KG1 (cell line): ENCODE measurements around the gene LRRC59.
"Not testable (repeated sequence)": the region's sequence is repeated elsewhere in the genome, so short reads cannot be mapped to it uniquely, and the experiment has no call there.

Experiments
- DNase-seq: peaks from one replicate; lab custom pipeline; 2025; lab: John Stamatoyannopoulos, UW

Gene LRRC59

GRCh38 chr17:50424996-50425681 is 27.8 kb upstream of the LRRC59 start:
- no peak for DNase-seq

- no peak for DNase-seq
Observed at GRCh38 chr17:50424246-50424995, 27.1 kb upstream of the LRRC59 start.

- DNase-seq = no peak
Observed at GRCh38 chr17:50423553-50424159, 26.3 kb upstream of the LRRC59 start.

- no peak for DNase-seq
Observed at GRCh38 chr17:50422738-50423137, 25.4 kb upstream of the LRRC59 start.

GRCh38 chr17:50421308-50422051 is 24.2 kb upstream of the LRRC59 start:
- DNase-seq = peak; percentile 33

GRCh38 chr17:50420419-50421112 is 23.2 kb upstream of the LRRC59 start:
- no peak for DNase-seq

- DNase-seq = not testable (repeated sequence)
Observed at GRCh38 chr17:50419577-50419976, 22.3 kb upstream of the LRRC59 start.

GRCh38 chr17:50414808-50415207 is 17.5 kb upstream of the LRRC59 start:
- DNase-seq = no peak

GRCh38 chr17:50412188-50412732 is 14.9 kb upstream of the LRRC59 start:
- DNase-seq = no peak

GRCh38 chr17:50407921-50408320 is 10.6 kb upstream of the LRRC59 start:
- no peak for DNase-seq

- no peak for DNase-seq
Observed at GRCh38 chr17:50406578-50406977, 9.3 kb upstream of the LRRC59 start.

- DNase-seq = not testable (repeated sequence)
Observed at GRCh38 chr17:50405351-50405750, 8.0 kb upstream of the LRRC59 start.

- not testable (repeated sequence) for DNase-seq
Observed at GRCh38 chr17:50399591-50399990, 2.3 kb upstream of the LRRC59 start.

GRCh38 chr17:50398672-50399071 is 1.3 kb upstream of the LRRC59 start:
- not testable (repeated sequence) for DNase-seq

GRCh38 chr17:50397919-50398285 is 579 bp upstream of the LRRC59 start:
- DNase-seq = no peak

- DNase-seq = no peak
Observed at GRCh38 chr17:50396261-50397110, 837 bp downstream of the LRRC59 start.

- no peak for DNase-seq
Observed at GRCh38 chr17:50394711-50395110, 2.6 kb downstream of the LRRC59 start.

- DNase-seq = no peak
Observed at GRCh38 chr17:50393700-50394099, 3.6 kb downstream of the LRRC59 start.

- no peak for DNase-seq
Observed at GRCh38 chr17:50392621-50393020, 4.7 kb downstream of the LRRC59 start.

GRCh38 chr17:50389534-50389933 is 7.8 kb downstream of the LRRC59 start:
- DNase-seq = no peak

GRCh38 chr17:50388728-50389127 is 8.6 kb downstream of the LRRC59 start:
- no peak for DNase-seq
